ENCODE results near the gene ZFHX3. TPM values are rescaled to one million over a fixed set of nuclear protein-coding genes. Genes with fewer than 3 reads are reported as not detected.

Gene ZFHX3
- polyA plus RNA-seq, 1 donor from 2014 or later, result 26.4 TPM

DNA sequence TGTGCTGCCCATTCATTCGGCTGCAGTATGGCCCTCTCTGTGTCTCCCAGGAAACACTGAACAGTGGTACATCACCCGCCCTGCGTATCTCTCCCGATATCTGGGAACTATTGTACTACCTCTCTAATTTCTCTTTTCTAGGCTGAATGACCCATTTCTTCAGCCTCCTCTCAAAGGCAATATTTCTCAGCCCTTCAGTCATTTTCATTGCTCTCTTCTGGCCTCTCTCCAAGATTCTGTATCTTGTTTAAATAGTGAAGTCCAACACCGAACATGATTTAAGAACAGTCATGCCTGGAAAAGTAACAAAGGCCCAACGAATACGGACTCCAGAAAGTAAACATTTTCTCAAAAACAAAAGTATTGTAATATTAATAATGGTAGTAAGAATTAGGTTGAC, 220.1 kb downstream of the ZFHX3 start:
- peaks cover 95% of the 10 kb centered on the region for H3K79me2 ChIP-seq (replicated peaks; ENCODE audit: insufficient read depth, low read length)
- no peak overlapping the region for H3K9ac ChIP-seq (ENCODE audit: low read length)
- H3K27me3 ChIP-seq (ENCODE audit: insufficient read depth, low read depth, low read length), result no peaks in the 10 kb centered on the region
- no peaks in the 10 kb centered on the region for H3K36me3 ChIP-seq (ENCODE audit: insufficient read depth, low read length)
- H4K20me1 ChIP-seq (ENCODE audit: insufficient read depth), result no peaks in the 10 kb centered on the region
- H3K9me3 ChIP-seq (ENCODE audit: low read length), result no peaks in the 10 kb centered on the region
- no peak overlapping the region for H2AFZ ChIP-seq (ENCODE audit: low read depth, low read length)
- H3F3A ChIP-seq (ENCODE audit: insufficient read depth, low read length, poor library complexity, severe bottlenecking), result peaks cover 15% of the 10 kb centered on the region
- H3K9me2 ChIP-seq (ENCODE audit: insufficient read depth, low read length), result no peaks in the 10 kb centered on the region
- no peak overlapping the region for H3K4me2 ChIP-seq (ENCODE audit: low read length)
- no peak overlapping the region for H3K27ac ChIP-seq (ENCODE audit: low read length)
- no peak for TF ChIP-seq POLR2AphosphoS5 (IDR thresholded peaks at IDR 0.05)
- TF ChIP-seq RAD21 (conservative IDR thresholded peaks at IDR 0.05), result no peak
- TF ChIP-seq, protein P1, sequence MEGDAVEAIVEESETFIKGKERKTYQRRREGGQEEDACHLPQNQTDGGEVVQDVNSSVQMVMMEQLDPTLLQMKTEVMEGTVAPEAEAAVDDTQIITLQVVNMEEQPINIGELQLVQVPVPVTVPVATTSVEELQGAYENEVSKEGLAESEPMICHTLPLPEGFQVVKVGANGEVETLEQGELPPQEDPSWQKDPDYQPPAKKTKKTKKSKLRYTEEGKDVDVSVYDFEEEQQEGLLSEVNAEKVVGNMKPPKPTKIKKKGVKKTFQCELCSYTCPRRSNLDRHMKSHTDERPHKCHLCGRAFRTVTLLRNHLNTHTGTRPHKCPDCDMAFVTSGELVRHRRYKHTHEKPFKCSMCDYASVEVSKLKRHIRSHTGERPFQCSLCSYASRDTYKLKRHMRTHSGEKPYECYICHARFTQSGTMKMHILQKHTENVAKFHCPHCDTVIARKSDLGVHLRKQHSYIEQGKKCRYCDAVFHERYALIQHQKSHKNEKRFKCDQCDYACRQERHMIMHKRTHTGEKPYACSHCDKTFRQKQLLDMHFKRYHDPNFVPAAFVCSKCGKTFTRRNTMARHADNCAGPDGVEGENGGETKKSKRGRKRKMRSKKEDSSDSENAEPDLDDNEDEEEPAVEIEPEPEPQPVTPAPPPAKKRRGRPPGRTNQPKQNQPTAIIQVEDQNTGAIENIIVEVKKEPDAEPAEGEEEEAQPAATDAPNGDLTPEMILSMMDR (IDR thresholded peaks at IDR 0.05; ENCODE audit: poor library complexity, severe bottlenecking), result no peak
- TF ChIP-seq SMC3 (conservative IDR thresholded peaks at IDR 0.05; ENCODE audit: poor library complexity), result no peak
- TF ChIP-seq EZH2 (IDR thresholded peaks at IDR 0.05; ENCODE audit: borderline replicate concordance, insufficient read depth, low read length, poor library complexity, severe bottlenecking), result no peak
- TF ChIP-seq MXI1 (conservative IDR thresholded peaks at IDR 0.05; ENCODE audit: poor library complexity, severe bottlenecking), result no peak
- TF ChIP-seq TAF1 (IDR thresholded peaks at IDR 0.05; ENCODE audit: low read depth), result no peak
- no peak for TF ChIP-seq EP300 (conservative IDR thresholded peaks at IDR 0.05; ENCODE audit: poor library complexity, severe bottlenecking)
- TF ChIP-seq, protein P2, sequence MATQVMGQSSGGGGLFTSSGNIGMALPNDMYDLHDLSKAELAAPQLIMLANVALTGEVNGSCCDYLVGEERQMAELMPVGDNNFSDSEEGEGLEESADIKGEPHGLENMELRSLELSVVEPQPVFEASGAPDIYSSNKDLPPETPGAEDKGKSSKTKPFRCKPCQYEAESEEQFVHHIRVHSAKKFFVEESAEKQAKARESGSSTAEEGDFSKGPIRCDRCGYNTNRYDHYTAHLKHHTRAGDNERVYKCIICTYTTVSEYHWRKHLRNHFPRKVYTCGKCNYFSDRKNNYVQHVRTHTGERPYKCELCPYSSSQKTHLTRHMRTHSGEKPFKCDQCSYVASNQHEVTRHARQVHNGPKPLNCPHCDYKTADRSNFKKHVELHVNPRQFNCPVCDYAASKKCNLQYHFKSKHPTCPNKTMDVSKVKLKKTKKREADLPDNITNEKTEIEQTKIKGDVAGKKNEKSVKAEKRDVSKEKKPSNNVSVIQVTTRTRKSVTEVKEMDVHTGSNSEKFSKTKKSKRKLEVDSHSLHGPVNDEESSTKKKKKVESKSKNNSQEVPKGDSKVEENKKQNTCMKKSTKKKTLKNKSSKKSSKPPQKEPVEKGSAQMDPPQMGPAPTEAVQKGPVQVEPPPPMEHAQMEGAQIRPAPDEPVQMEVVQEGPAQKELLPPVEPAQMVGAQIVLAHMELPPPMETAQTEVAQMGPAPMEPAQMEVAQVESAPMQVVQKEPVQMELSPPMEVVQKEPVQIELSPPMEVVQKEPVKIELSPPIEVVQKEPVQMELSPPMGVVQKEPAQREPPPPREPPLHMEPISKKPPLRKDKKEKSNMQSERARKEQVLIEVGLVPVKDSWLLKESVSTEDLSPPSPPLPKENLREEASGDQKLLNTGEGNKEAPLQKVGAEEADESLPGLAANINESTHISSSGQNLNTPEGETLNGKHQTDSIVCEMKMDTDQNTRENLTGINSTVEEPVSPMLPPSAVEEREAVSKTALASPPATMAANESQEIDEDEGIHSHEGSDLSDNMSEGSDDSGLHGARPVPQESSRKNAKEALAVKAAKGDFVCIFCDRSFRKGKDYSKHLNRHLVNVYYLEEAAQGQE (IDR thresholded peaks at IDR 0.05; ENCODE audit: borderline replicate concordance), result no peak
- H3K4me3 ChIP-seq (ENCODE audit: low read length), result no peak overlapping the region

DNA sequence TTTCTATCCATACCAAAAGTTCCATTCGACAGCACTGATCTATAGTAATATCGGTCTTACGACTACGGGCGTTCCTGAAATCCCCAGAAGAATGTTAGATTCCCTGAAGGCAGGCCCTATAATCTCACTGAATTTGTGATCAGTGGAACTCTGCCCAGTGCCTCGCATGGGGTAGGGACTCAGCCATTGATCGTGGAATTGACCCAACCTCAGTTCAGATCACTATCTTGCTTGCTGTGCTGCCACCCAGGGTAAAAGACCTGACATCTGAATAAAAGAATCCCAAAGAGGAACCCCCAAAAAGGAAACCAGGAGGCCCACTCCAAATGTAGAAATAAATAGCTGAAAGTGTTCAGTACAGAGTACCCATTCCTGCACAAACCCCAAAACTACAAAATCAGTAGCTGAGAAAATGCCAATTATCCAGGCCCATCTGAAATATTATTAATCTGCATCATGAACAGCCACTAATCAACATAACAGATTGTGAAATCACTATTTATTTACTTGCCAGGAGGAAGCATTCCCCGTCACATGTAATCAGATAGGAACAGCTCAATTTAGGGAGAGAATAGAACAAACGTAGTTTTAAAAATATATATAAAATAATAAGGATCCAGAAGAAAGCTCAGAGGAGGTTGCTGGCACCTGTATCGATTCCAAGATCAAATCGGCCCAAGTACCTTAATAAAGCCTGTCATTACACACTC, 221.9 kb downstream of the ZFHX3 start:
- H3K36me3 ChIP-seq (ENCODE audit: insufficient read depth, low read length), result no peaks in the 10 kb centered on the region
- H3K9me3 ChIP-seq (ENCODE audit: low read length), result no peaks in the 10 kb centered on the region
- no peak overlapping the region for H3K9ac ChIP-seq (ENCODE audit: low read length)
- H3K4me2 ChIP-seq (ENCODE audit: low read length), result no peak overlapping the region
- no peak for TF ChIP-seq TAF1 (IDR thresholded peaks at IDR 0.05; ENCODE audit: low read depth)
- TF ChIP-seq RAD21 (conservative IDR thresholded peaks at IDR 0.05), result no peak
- TF ChIP-seq, protein P2 (IDR thresholded peaks at IDR 0.05; ENCODE audit: borderline replicate concordance), result no peak
- H2AFZ ChIP-seq (ENCODE audit: low read depth, low read length), result no peak overlapping the region
- peaks cover 87% of the 10 kb centered on the region for H3K79me2 ChIP-seq (replicated peaks; ENCODE audit: insufficient read depth, low read length)
- no peak overlapping the region for H3K27ac ChIP-seq (ENCODE audit: low read length)
- peaks cover 10% of the 10 kb centered on the region for H3F3A ChIP-seq (ENCODE audit: insufficient read depth, low read length, poor library complexity, severe bottlenecking)
- no peak overlapping the region for H3K4me3 ChIP-seq (ENCODE audit: low read length)
- no peaks in the 10 kb centered on the region for H4K20me1 ChIP-seq (ENCODE audit: insufficient read depth)
- H3K27me3 ChIP-seq (ENCODE audit: insufficient read depth, low read depth, low read length), result no peaks in the 10 kb centered on the region
- H3K9me2 ChIP-seq (ENCODE audit: insufficient read depth, low read length), result no peaks in the 10 kb centered on the region

Data from neural cell (in vitro differentiated cells).